Prostate gland (tissue), 2 donors: ENCODE results near the gene CGNL1. TPM values are rescaled to one million over a fixed set of nuclear protein-coding genes. Genes with fewer than 3 reads are reported as not detected.

Experiments used
- DNase-seq: peaks from one replicate; pipeline ENCODE4 v3.0.0-alpha.2; 2019; ENCODE audit warnings: low spot score
- H3K27ac ChIP-seq, 2 donors: fragments of 200-600 bp; sonication (generic); 2 replicates each; pipeline ENCODE4 v1.5.1; 2017 to 2019
- H3K27me3 ChIP-seq: fragments of 200-600 bp; sonication (generic); replicated peaks from 2 replicates; pipeline ENCODE4 v1.5.1; 2019; ENCODE audit not compliant: insufficient read depth
- H3K36me3 ChIP-seq, 2 donors: fragments of 200-600 bp; sonication (generic); 1 replicate in 1 of 2; 2 replicates in 1 of 2; pipeline versions ENCODE4 v1.5.1 to v1.8.1; 2017 to 2019
- H3K4me1 ChIP-seq: fragments of 200-600 bp; sonication (generic); replicated peaks from 2 replicates; pipeline ENCODE4 v1.5.1; 2019
- H3K4me3 ChIP-seq, 2 donors: fragments of 200-600 bp; sonication (generic); 2 replicates each; pipeline ENCODE4 v1.5.1; 2017 to 2019
- H3K9me3 ChIP-seq: fragments of 200-600 bp; sonication (generic); 2 replicates; pipeline ENCODE4 v1.5.1; 2017
- POLR2A ChIP-seq: fragments of 450-650 bp; IDR thresholded peaks from one replicate; pipeline ENCODE4 v1.6.1; 2016; ENCODE audit warnings: antibody characterized with exemption, mild to moderate bottlenecking
- POLR2AphosphoS5 ChIP-seq: sonication (generic); formaldehyde crosslinking; IDR thresholded peaks from one replicate; pipeline ENCODE4 v1.6.1; 2017; ENCODE audit warnings: antibody characterized with exemption
- WGBS: methylation state at CpG from one replicate; pipeline ENCODE4 v1.1.5; 2018; 5-methylcytosine and 5-hydroxymethylcytosine counted together
- intact Hi-C: fragments of 100-400 bp; cut with DNase I; formaldehyde crosslinking; loops from one replicate; pipeline ENCODE4 v1.14.2; 2022
- total RNA-seq, 2 donors: library from RNA; depleted of rRNA; stranded (reverse); fragments of >200 nt; gene quantifications; one replicate each; pipeline ENCODE4 v1.1.0, GENCODE V29; 2016
- TF ChIP-seq, protein P1 (sequence below), 4 experiments: fragments of 200-600 bp in 2 of 4; fragments of 450-650 bp in 2 of 4; sonication (generic) in 2 of 4; IDR thresholded peaks; 1 replicate in 3 of 4; 2 replicates in 1 of 4; pipeline ENCODE4 v1.5.1; 2016 to 2019; ENCODE audit warnings: antibody characterized with exemption in 4 of 4, mild to moderate bottlenecking in 2 of 4, moderate library complexity in 2 of 4

CGNL1 gene
- total RNA-seq, 2 donors from 2014 or later, result 49.0 to 65.6 TPM

DNA sequence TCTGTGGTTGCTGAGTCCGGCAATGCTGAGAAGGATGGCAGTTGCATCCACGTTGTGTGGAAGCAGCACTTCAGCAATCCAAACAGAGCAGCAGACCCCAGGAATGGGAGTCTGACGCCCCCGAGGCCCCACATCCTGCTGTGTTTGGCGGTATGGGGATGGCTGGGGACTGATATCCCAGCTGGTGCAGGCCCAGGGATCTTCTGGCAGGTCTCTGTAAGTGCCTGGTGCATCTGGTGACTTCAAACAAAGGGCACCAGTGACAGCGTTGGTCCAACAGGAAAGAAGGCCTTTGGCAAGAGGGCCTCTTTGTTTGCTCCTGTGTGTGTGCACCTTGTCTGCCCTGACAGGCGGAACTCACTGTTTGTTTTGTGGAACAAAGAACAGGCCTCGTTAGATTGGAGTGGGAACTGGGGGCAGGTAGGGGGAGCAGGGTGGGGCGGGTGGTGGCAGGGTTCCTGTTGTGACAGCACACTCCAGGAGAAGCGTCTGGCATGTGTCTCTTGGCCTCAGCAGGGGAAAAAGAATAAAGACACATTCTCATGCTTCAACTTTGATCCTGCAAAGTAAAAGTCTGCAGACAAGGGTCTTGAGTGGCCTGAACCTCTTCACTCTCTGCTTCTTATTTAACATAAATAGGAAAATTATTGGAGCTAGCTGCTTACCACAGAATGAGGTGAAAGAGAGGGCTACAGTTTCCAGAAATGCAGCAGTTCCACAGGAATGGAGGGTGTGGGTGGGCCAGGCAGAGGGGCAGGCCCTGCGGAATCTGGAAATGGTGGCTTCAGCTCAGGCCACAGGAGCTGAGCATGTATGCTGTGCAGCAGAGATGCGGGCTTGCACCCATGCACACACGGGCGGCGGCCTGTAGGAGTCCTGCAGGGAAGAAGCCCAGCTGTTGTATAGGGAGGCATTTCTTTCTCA, 120.9 kb downstream of the CGNL1 start:
- Histone ChIP-seq H3K36me3 (no peaks in the 10 kb centered on the region), H3K4me3 (no peak overlapping the region), H3K4me1 (peaks cover 26% of the 10 kb centered on the region), H3K27ac (peak overlapping the region; percentile 78 to 97), H3K27me3 (no peaks in the 10 kb centered on the region), H3K9me3 (no peaks in the 10 kb centered on the region)
- peak; percentile 91 for DNase-seq
- 37% methylated on average over 15 of the region's 15 CpGs for WGBS
- intact Hi-C loops, result no loop called here
- no peak for TF ChIP-seq POLR2A
- TF ChIP-seq, protein P1, sequence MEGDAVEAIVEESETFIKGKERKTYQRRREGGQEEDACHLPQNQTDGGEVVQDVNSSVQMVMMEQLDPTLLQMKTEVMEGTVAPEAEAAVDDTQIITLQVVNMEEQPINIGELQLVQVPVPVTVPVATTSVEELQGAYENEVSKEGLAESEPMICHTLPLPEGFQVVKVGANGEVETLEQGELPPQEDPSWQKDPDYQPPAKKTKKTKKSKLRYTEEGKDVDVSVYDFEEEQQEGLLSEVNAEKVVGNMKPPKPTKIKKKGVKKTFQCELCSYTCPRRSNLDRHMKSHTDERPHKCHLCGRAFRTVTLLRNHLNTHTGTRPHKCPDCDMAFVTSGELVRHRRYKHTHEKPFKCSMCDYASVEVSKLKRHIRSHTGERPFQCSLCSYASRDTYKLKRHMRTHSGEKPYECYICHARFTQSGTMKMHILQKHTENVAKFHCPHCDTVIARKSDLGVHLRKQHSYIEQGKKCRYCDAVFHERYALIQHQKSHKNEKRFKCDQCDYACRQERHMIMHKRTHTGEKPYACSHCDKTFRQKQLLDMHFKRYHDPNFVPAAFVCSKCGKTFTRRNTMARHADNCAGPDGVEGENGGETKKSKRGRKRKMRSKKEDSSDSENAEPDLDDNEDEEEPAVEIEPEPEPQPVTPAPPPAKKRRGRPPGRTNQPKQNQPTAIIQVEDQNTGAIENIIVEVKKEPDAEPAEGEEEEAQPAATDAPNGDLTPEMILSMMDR (IDR thresholded peaks at IDR 0.05), result no peak
- TF ChIP-seq POLR2AphosphoS5, result peak; percentile 81

DNA sequence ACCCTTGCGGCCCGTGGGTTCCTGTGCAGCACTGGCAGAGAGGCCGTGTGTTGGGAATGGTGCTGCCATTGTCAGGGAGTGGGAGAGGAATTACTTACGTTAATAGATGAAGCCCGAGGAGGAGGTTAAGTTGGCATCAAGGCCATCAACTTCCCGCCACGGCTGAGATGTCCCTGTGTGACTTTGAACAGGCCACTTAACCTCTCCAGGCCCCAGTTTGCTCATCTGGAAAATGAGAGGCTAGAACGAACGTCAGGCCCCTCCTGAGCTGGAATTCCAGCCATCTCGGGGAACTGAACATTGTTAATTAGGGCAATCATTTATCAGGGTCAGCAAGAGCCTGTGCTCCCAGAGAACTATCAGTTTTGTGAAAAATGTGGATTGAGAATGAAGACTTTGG, 124.0 kb downstream of the CGNL1 start:
- Histone ChIP-seq H3K9me3 (no peaks in the 10 kb centered on the region), H3K27ac (peak overlapping the region; percentile 31 to 97), H3K4me1 (peaks cover 25% of the 10 kb centered on the region), H3K36me3 (no peaks in the 10 kb centered on the region), H3K27me3 (no peaks in the 10 kb centered on the region), H3K4me3 (no peak overlapping the region)
- WGBS, result 77% methylated on average over 10 of the region's 10 CpGs
- no peak for DNase-seq
- intact Hi-C loops, result no loop called here
- TF ChIP-seq POLR2AphosphoS5 (no peak), POLR2A (no peak)
- TF ChIP-seq, protein P1 (IDR thresholded peaks at IDR 0.05), result no peak

DNA sequence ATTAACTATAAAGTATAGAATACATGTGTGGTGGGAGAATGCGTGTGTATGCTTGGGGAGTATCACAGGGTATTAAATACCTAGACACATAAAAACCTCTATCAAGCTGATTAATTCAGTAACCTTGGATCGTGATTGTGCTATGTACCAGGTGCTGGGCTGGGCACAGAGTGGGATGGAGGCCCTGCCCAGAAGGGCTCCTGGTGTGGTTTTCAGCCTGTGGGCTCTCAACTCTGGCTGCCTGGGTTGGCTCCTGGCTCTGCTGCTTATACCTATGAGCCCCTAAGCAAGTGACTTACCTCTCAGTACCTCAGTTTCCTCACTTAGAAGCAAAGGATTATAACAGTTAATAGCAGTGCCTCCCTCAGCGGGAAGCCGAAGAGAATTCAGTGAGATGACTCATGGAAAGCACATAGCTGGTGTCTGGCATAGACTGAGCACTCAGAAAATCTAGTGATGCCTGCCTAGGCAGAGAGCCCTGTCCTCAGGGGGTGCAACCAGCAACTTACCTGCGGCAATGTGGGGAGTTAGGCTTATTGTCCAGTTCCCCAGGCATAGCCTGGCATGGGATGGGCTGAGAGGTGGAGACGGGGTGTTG, 124.8 kb downstream of the CGNL1 start:
- H3K27ac ChIP-seq, result peak overlapping the region; percentile 23 to 97
- intact Hi-C loops, result no loop called here

GRCh38 chr15:57502116-57502515, 125.8 kb downstream of the CGNL1 start:
- 44% methylated on average over 2 of the region's 2 CpGs for WGBS
- peaks cover 30% of the 10 kb centered on the region for H3K4me1 ChIP-seq
- H3K27ac ChIP-seq, result peak overlapping the region; percentile 23 to 97
- H3K4me3 ChIP-seq, result no peak overlapping the region
- TF ChIP-seq POLR2AphosphoS5 (no peak), POLR2A (no peak)
- TF ChIP-seq, protein P1 (IDR thresholded peaks at IDR 0.05), result no peak
- intact Hi-C loops, result no loop called here
- DNase-seq, result no peak
- H3K9me3 ChIP-seq, result no peaks in the 10 kb centered on the region
- H3K27me3 ChIP-seq, result no peaks in the 10 kb centered on the region
- no peaks in the 10 kb centered on the region for H3K36me3 ChIP-seq

More for the DNA sequence above, 124.8 kb downstream of the CGNL1 start:
- no peaks in the 10 kb centered on the region for H3K9me3 ChIP-seq
- WGBS, result 85% methylated on average over 6 of the region's 6 CpGs
- no peak overlapping the region for H3K4me3 ChIP-seq
- peaks cover 29% of the 10 kb centered on the region for H3K4me1 ChIP-seq
- no peak for DNase-seq
- no peaks in the 10 kb centered on the region for H3K36me3 ChIP-seq
- TF ChIP-seq POLR2A, result no peak
- TF ChIP-seq, protein P1 (IDR thresholded peaks at IDR 0.05), result no peak
- TF ChIP-seq POLR2AphosphoS5, result no peak
- H3K27me3 ChIP-seq, result no peaks in the 10 kb centered on the region
